Progenitor cell of endocrine pancreas (in vitro differentiated cells): ENCODE measurements around the gene CEACAM3. TPM values are rescaled to one million over a fixed set of nuclear protein-coding genes. Genes with fewer than 3 reads are reported as not detected.

Experiments used
- DNase-seq: peaks from one replicate; pipeline ENCODE4 v3.0.0; 2021; ENCODE audit warnings: low spot score; ENCODE audit not compliant: unreplicated experiment
- H3K27ac Mint-ChIP-seq: 2 replicates; pipeline ENCODE4 v1.8.0; 2021; ENCODE audit warnings: mild to moderate bottlenecking, moderate library complexity, mixed read lengths
- H3K27me3 Mint-ChIP-seq: 2 replicates; pipeline ENCODE4 v1.8.0; 2021; ENCODE audit warnings: mixed read lengths
- H3K36me3 Mint-ChIP-seq: 2 replicates; pipeline ENCODE4 v1.8.0; 2022; ENCODE audit warnings: mixed read lengths; ENCODE audit not compliant: insufficient read depth
- H3K4me1 Mint-ChIP-seq: 2 replicates; pipeline ENCODE4 v1.8.0; 2021; ENCODE audit warnings: low read depth, mixed read lengths
- H3K4me3 Mint-ChIP-seq: 2 replicates; pipeline ENCODE4 v1.8.0; 2021; ENCODE audit warnings: low read depth, mild to moderate bottlenecking, moderate library complexity, mixed read lengths
- H3K9me3 Mint-ChIP-seq: 2 replicates; pipeline ENCODE4 v1.8.0; 2021; ENCODE audit warnings: low read depth, mixed read lengths
- total RNA-seq: library from RNA; stranded (reverse); gene quantifications from 2 replicates; pipeline ENCODE4 v1.2.1, GENCODE V29; 2021
- TF ChIP-seq, protein P1 (sequence below): fragments of 200-600 bp; sonication (generic); IDR thresholded peaks from one replicate; pipeline ENCODE4 v1.5.0; 2021; ENCODE audit warnings: antibody characterized with exemption, mild to moderate bottlenecking; ENCODE audit not compliant: unreplicated experiment

Gene CEACAM3
- total RNA-seq, 1 donor from 2014 or later, result not detected

DNA sequence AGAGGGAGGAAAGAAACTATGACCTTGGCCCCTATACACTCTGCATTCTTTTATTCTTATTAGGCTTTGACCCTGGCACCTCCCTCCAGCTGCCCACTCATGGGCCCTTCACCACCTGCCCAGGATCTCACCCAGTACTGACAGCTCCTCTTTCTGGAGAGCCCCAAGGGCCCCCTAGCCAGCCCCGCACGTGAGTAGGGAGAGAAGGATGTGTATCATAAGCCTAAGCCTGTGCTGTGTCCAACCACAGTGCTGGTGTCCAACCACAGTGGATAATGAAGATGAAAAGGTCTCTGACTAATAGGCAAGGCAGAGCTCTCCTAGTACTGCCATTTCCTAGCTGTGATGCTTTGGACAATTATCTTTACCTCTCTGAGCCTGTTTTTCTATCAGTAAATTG, 52.7 kb downstream of the CEACAM3 start:
- no peak for DNase-seq
- Mint-ChIP-seq H3K27ac (no peak overlapping the region), H3K27me3 (peaks cover 48% of the 10 kb centered on the region), H3K9me3 (no peaks in the 10 kb centered on the region), H3K36me3 (no peaks in the 10 kb centered on the region), H3K4me1 (no peaks in the 10 kb centered on the region), H3K4me3 (no peak overlapping the region)
- TF ChIP-seq, protein P1, sequence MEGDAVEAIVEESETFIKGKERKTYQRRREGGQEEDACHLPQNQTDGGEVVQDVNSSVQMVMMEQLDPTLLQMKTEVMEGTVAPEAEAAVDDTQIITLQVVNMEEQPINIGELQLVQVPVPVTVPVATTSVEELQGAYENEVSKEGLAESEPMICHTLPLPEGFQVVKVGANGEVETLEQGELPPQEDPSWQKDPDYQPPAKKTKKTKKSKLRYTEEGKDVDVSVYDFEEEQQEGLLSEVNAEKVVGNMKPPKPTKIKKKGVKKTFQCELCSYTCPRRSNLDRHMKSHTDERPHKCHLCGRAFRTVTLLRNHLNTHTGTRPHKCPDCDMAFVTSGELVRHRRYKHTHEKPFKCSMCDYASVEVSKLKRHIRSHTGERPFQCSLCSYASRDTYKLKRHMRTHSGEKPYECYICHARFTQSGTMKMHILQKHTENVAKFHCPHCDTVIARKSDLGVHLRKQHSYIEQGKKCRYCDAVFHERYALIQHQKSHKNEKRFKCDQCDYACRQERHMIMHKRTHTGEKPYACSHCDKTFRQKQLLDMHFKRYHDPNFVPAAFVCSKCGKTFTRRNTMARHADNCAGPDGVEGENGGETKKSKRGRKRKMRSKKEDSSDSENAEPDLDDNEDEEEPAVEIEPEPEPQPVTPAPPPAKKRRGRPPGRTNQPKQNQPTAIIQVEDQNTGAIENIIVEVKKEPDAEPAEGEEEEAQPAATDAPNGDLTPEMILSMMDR, result no peak

DNA sequence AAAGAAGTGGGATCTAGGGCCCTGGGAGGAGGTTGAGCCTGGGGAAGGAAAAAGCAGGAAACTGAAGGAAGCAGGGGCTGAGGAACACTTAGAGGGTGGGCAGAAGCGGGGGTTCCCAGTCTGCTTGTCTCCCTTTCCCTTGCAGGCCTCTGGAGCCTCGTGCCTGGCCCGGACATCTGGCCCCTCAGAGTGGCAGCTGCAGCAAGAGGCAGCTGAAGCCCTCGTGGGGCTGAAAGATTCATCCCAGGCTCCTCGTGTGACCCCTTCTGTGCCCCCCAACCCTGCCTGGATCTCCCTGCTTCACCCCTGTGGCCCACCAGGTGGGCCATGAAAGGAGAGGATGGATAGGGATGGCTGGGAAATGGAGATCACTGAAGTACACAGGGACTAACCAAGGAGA, 54.0 kb downstream of the CEACAM3 start:
- no peak for DNase-seq
- Mint-ChIP-seq H3K4me3 (no peak overlapping the region), H3K27ac (no peak overlapping the region), H3K27me3 (peaks cover 58% of the 10 kb centered on the region), H3K9me3 (no peaks in the 10 kb centered on the region), H3K4me1 (no peaks in the 10 kb centered on the region), H3K36me3 (no peaks in the 10 kb centered on the region)
- TF ChIP-seq, protein P1, result no peak

GRCh38 chr19:41851456-41851855, 55.1 kb downstream of the CEACAM3 start:
- no peak for DNase-seq
- Mint-ChIP-seq H3K9me3 (no peaks in the 10 kb centered on the region), H3K27me3 (peaks cover 59% of the 10 kb centered on the region)

GRCh38 chr19:41853344-41853743, 57.0 kb downstream of the CEACAM3 start:
- no peaks in the 10 kb centered on the region for H3K36me3 Mint-ChIP-seq
- DNase-seq, result no peak
- H3K27ac Mint-ChIP-seq, result no peak overlapping the region
- H3K27me3 Mint-ChIP-seq, result peaks cover 63% of the 10 kb centered on the region
- H3K9me3 Mint-ChIP-seq, result no peaks in the 10 kb centered on the region
- no peaks in the 10 kb centered on the region for H3K4me1 Mint-ChIP-seq
- H3K4me3 Mint-ChIP-seq, result no peak overlapping the region
- TF ChIP-seq, protein P1, result no peak

More at GRCh38 chr19:41851456-41851855, 55.1 kb downstream of the CEACAM3 start:
- H3K4me3 Mint-ChIP-seq, result no peak overlapping the region
- no peaks in the 10 kb centered on the region for H3K4me1 Mint-ChIP-seq
- TF ChIP-seq, protein P1, result no peak
- H3K27ac Mint-ChIP-seq, result no peak overlapping the region
- no peaks in the 10 kb centered on the region for H3K36me3 Mint-ChIP-seq

DNA sequence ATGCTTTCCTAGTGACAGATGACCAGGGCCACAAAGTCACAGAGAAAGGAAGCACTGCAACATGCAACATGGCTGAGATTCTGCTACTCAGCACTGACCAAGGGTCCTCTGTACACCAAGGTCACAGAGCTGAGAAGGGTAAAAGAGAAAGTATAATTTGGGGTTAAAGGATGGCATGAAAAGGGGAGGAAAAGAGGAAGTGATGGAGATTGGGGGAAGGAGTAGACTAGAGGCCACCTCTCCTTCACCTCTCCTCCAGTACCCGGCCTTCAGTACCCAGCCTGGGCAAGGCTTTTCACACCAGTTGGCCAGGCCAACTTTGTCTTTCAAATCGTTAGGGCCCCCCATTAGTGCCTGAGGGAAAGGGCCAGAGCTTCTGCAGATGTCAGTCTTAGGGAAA, 57.4 kb downstream of the CEACAM3 start:
- H3K27ac Mint-ChIP-seq, result no peak overlapping the region
- H3K4me1 Mint-ChIP-seq, result no peaks in the 10 kb centered on the region
- H3K4me3 Mint-ChIP-seq, result no peak overlapping the region
- H3K9me3 Mint-ChIP-seq, result no peaks in the 10 kb centered on the region
- peaks cover 61% of the 10 kb centered on the region for H3K27me3 Mint-ChIP-seq
- TF ChIP-seq, protein P1, result no peak
- no peak for DNase-seq
- no peaks in the 10 kb centered on the region for H3K36me3 Mint-ChIP-seq
